NB4 (cell line): ENCODE results near the gene MBNL1.
A peak's percentile ranks its signal among the peaks of the same experiment; 100 is the strongest.

Experiments used
- DNase-seq: peaks from one replicate; pipeline ENCODE4 v3.0.0; 2010; ENCODE audit warnings: low read depth
- H3K4me3 ChIP-seq: one replicate; pipeline ENCODE4 v1.5.1; 2011; ENCODE audit warnings: mild to moderate bottlenecking, low read depth, low read length, moderate library complexity
- MYC ChIP-seq: IDR thresholded peaks from 2 replicates; pipeline ENCODE4 v1.6.1; 2011; ENCODE audit warnings: low read depth, low read length
- POLR2A ChIP-seq: IDR thresholded peaks from 2 replicates; pipeline ENCODE4 v1.6.1; 2011; ENCODE audit warnings: mild to moderate bottlenecking; ENCODE audit not compliant: insufficient read length; ENCODE audit errors: extremely low read depth
- TF ChIP-seq, protein P1 (sequence below): IDR thresholded peaks from one replicate; pipeline ENCODE4 v1.5.1; 2012; ENCODE audit warnings: low read depth, low read length
- TF ChIP-seq, protein P2 (sequence below): IDR thresholded peaks from 2 replicates; pipeline ENCODE4 v1.6.1; 2011; ENCODE audit warnings: low read depth, low read length

MBNL1 gene

DNA sequence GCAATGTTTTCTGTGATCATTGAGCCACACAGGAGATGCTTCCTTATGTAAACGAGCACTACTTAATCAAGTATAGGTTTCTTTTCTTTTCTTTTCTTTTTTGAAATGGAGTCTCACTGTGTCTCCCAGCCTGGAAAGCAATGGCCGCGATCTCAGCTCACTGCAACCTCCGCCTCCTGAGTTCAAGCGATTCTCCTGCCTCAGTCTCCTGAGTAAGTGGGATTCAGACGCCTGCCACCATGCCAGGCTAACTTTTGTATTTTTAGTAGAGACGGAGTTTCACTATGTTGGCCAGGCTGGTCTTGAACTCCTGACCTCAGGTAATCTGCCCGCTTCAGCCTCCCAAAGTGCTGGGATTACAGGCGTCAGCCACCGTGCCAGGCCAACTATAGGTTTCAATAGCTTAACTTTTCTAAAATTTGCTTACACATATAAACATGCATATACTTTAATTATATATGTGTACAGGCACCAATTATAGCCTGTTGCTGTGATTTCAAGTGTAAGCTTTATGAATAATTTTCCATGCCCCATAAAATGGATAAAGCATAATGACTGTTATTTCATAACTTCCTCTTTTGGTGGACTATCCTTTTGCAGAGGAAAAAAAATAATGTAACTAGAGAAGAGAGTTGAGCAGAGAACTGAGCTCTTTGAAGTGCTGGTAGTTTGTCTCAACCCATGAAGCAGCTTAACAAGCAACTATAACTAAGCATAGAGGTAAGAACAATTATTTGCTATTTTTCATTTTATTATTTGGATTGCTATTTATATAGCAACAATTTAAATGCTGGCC is 24.8 kb upstream of the MBNL1 start:
- peak overlapping the region; percentile 88 for H3K4me3 ChIP-seq
- peak; percentile 89 for DNase-seq
- TF ChIP-seq MYC = no peak
- TF ChIP-seq POLR2A = peak; percentile 45

DNA sequence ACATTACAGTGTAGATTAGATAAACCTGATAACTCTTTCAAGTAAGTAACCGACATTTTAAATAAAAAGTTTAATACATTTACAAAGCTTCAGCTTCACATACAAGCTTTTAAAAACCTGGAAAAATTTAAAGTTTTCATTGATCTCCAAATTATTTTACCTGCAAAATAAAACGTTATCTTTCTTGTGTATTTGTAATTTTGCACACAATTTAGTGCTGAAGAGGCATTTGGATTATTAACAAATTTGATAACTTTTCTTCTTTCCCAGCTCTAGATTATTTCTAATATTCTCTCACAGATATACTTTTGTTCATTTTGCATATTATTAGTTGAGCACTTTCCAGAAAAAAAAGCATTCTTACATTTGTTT is 24.2 kb upstream of the MBNL1 start:
- H3K4me3 ChIP-seq = peak overlapping the region; percentile 88
- no peak for DNase-seq
- TF ChIP-seq, protein P1, sequence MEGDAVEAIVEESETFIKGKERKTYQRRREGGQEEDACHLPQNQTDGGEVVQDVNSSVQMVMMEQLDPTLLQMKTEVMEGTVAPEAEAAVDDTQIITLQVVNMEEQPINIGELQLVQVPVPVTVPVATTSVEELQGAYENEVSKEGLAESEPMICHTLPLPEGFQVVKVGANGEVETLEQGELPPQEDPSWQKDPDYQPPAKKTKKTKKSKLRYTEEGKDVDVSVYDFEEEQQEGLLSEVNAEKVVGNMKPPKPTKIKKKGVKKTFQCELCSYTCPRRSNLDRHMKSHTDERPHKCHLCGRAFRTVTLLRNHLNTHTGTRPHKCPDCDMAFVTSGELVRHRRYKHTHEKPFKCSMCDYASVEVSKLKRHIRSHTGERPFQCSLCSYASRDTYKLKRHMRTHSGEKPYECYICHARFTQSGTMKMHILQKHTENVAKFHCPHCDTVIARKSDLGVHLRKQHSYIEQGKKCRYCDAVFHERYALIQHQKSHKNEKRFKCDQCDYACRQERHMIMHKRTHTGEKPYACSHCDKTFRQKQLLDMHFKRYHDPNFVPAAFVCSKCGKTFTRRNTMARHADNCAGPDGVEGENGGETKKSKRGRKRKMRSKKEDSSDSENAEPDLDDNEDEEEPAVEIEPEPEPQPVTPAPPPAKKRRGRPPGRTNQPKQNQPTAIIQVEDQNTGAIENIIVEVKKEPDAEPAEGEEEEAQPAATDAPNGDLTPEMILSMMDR = no peak
- TF ChIP-seq MYC (no peak), POLR2A (no peak)
- TF ChIP-seq, protein P2, sequence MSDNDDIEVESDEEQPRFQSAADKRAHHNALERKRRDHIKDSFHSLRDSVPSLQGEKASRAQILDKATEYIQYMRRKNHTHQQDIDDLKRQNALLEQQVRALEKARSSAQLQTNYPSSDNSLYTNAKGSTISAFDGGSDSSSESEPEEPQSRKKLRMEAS = no peak

DNA sequence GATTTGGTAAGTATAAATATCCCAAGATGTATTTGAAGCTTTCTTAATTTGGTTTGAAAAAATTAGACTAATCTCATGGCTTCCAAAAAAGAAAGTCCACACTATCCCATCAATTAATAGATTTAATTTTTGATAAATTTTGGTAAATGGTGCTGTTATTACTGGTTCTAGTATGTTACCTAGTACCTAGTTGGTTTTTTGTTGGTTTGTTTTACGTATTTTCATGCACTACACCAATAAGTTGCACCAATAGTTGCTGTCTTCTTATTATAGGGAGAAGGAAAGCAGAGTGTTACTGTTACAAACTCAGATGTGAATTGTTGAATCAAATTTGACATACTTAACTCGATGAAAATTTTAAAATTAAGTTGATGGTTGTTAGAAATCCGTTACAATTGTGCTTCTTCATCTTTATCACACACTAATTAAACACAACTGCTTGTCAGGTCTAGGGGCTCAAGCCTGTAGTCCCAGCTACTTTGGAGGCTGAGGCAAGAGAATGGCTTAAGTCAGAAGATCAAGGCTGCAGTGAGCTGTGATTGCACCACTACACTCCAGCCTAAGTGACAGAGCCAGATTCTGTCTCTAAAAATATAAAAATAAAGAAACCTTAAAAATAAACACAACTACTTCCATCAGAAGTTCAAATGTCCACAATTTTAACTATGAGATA is 23.1 kb upstream of the MBNL1 start:
- TF ChIP-seq MYC (no peak), POLR2A (no peak)
- TF ChIP-seq, protein P2 = no peak
- TF ChIP-seq, protein P1 = no peak
- H3K4me3 ChIP-seq = peak overlapping the region; percentile 88
- DNase-seq = peak; percentile 63

DNA sequence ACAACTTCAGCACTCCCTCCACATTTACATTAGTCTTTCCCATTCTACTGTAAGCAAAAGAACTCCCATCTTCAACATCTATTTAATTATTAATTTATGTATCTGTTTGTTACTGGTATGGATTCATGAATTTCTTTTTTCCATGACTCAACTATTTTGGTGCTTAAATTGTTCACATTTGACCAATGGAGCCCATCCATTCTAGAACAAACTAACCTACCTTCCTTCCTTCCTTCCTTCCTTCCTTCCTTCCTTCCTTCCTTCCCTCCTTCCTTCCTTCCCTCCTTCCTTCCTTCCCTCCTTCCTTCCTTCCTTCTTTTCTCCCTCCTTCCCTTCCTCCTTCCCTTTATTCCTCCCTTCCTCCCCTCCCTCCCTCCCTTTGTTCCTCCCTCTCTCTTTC is 16.8 kb upstream of the MBNL1 start:
- TF ChIP-seq POLR2A (no peak), MYC (no peak)
- TF ChIP-seq, protein P2 = no peak
- TF ChIP-seq, protein P1 = no peak
- no peak overlapping the region for H3K4me3 ChIP-seq

DNA sequence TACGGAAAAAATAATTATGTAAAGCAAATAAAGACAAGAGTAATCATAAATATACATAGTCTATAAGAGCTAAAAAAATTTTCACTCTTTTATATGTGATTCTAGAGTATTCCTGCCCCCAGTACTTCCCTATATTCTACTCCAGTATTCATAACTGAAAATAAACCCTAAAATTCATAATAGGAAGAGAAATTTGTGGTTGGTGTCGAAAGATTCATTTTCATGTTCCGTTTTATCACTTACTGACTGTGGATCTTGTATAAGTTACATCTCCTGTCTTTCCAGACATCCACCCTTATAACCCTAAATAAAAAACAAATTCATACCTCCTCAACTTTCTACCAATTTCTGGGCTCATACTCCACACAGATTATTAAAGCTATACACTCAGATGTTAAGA is 16.0 kb upstream of the MBNL1 start:
- DNase-seq = peak; percentile 55
- TF ChIP-seq MYC (no peak), POLR2A (no peak)
- TF ChIP-seq, protein P2 = no peak
- TF ChIP-seq, protein P1 = no peak
- H3K4me3 ChIP-seq = no peak overlapping the region

More for the DNA sequence above, 16.8 kb upstream of the MBNL1 start:
- DNase-seq = no peak

DNA sequence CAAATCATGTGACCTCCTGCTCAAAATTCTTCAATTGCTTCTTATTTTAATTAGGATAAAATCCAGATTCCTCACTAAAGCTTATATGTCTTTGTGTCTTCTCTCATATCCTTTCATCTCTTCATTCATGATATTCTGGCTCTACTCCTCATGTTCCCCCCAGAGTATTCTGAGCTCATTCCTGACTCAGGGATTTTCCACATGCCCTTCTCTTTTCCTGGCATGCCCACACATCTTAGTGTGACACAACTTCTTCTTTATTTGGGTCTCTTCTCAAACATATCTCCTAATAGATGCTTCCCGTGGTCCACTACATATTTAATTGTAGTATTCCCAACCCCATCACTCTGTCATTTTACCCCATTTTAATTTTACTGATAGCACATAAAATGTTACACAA is 15.2 kb upstream of the MBNL1 start:
- DNase-seq = no peak
- TF ChIP-seq POLR2A (no peak), MYC (no peak)
- TF ChIP-seq, protein P2 = no peak
- no peak overlapping the region for H3K4me3 ChIP-seq
